BJ (cell line): ENCODE data around the gene XPR1. TPM values are rescaled to one million over a fixed set of nuclear protein-coding genes. Genes with fewer than 3 reads are reported as not detected.

Source experiments
- CTCF ChIA-PET: fragments of 350-600 bp; formaldehyde crosslinking; extraction: SDS; loops from one replicate; lab custom pipeline; 2021; ENCODE audit warnings: antibody characterized with exemption, inconsistent platforms; lab: Yijun Ruan, JAX
- POLR2A ChIA-PET: fragments of 300-600 bp; sonication (Branson Sonifier 250); formaldehyde crosslinking; extraction: SDS; loops from one replicate; lab custom pipeline; 2021; ENCODE audit warnings: antibody characterized with exemption; lab: Charles Lee
- DNase-seq: peaks from one replicate; pipeline ENCODE4 v3.0.0-alpha.2; 2011; ENCODE audit warnings: low read depth
- H3K27me3 ChIP-seq: 2 replicates; pipeline ENCODE4 v1.6.0; 2011; ENCODE audit warnings: low read length; ENCODE audit not compliant: control insufficient read depth, insufficient read depth
- H3K36me3 ChIP-seq: 2 replicates; pipeline ENCODE4 v1.5.1; 2011; ENCODE audit warnings: low read length; ENCODE audit not compliant: control insufficient read depth, insufficient read depth
- H3K4me3 ChIP-seq: 2 replicates; pipeline ENCODE4 v1.5.1; 2011; ENCODE audit warnings: low read depth, mild to moderate bottlenecking, control low read depth, low read length
- polyA plus RNA-seq: library from polyadenylated mRNA; depleted of rRNA; stranded (reverse); fragments of >200 nt; gene quantifications from 2 replicates; pipeline ENCODE4 v1.2.3, GENCODE V29; 2011
- TF ChIP-seq, protein P1 (sequence below): IDR thresholded peaks from 2 replicates; pipeline ENCODE4 v1.5.1; 2011; ENCODE audit warnings: low read depth, mild to moderate bottlenecking, control low read depth, inconsistent platforms, low read length, moderate library complexity; ENCODE audit not compliant: insufficient read depth

The XPR1 gene
- polyA plus RNA-seq, 1 experiment: 17.3 TPM

- no peak for DNase-seq
- ChIA-PET POLR2A (no interaction called here), CTCF (interaction anchor here (0.6 to 1.1 kb wide), 2 partner anchors 85 to 416 kb away, joined by 3 to 4 read pairs; no protein-coding TSS in a partner anchor)
- TF ChIP-seq, protein P1, sequence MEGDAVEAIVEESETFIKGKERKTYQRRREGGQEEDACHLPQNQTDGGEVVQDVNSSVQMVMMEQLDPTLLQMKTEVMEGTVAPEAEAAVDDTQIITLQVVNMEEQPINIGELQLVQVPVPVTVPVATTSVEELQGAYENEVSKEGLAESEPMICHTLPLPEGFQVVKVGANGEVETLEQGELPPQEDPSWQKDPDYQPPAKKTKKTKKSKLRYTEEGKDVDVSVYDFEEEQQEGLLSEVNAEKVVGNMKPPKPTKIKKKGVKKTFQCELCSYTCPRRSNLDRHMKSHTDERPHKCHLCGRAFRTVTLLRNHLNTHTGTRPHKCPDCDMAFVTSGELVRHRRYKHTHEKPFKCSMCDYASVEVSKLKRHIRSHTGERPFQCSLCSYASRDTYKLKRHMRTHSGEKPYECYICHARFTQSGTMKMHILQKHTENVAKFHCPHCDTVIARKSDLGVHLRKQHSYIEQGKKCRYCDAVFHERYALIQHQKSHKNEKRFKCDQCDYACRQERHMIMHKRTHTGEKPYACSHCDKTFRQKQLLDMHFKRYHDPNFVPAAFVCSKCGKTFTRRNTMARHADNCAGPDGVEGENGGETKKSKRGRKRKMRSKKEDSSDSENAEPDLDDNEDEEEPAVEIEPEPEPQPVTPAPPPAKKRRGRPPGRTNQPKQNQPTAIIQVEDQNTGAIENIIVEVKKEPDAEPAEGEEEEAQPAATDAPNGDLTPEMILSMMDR: no peak
- Histone ChIP-seq H3K36me3 (peaks cover 13% of the 10 kb centered on the region), H3K4me3 (no peak overlapping the region), H3K27me3 (no peaks in the 10 kb centered on the region)
Measured at GRCh38 chr1:180936110-180937011, 304.5 kb downstream of the XPR1 start.

GRCh38 chr1:180937012-180937372 lies 305.2 kb downstream of the XPR1 start:
- POLR2A ChIA-PET: no interaction called here
- H3K4me3 ChIP-seq: no peak overlapping the region
- H3K27me3 ChIP-seq: no peaks in the 10 kb centered on the region
- CTCF ChIA-PET: interaction anchor here (1.1 kb wide), 1 partner anchor 85 kb away, joined by 4 read pairs; no protein-coding TSS in a partner anchor
- peaks cover 12% of the 10 kb centered on the region for H3K36me3 ChIP-seq
- TF ChIP-seq, protein P1: no peak
- DNase-seq: no peak

DNA sequence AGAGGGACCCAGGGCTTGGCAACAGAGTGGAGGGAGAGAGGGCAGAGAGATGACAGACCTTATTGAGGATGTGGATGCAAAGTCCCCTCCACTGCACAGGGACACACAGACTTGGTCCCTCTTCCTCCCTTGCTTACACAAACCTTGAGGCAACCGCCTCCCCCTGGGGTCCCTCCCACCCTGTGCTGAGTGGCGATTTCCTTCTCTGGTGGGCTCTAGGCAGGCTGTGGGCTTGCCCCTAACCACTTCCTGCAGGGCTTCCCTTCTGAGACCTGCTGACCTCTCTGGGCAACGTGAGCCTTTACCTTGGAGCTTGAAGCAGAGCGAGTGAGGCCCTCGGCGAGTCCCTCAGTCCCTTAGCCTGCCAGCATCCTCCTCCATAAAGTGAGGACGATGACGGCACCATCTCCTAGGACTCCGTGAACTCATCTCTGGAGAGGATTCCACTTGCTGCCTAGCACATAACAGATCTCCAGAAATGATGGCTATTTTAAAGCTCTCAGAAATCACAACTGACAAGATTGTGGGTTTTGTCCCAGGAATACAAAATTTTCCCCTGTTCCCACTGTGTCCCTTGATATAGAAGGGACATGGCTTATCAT lies 305.9 kb downstream of the XPR1 start:
- no peak for DNase-seq
- CTCF ChIA-PET: interaction anchor here (0.5 kb wide), 1 partner anchor 35 kb away, joined by 3 read pairs; no protein-coding TSS in a partner anchor
- Histone ChIP-seq H3K27me3 (no peaks in the 10 kb centered on the region), H3K36me3 (peaks cover 12% of the 10 kb centered on the region), H3K4me3 (no peak overlapping the region)
- POLR2A ChIA-PET: no interaction called here
- TF ChIP-seq, protein P1: no peak

DNA sequence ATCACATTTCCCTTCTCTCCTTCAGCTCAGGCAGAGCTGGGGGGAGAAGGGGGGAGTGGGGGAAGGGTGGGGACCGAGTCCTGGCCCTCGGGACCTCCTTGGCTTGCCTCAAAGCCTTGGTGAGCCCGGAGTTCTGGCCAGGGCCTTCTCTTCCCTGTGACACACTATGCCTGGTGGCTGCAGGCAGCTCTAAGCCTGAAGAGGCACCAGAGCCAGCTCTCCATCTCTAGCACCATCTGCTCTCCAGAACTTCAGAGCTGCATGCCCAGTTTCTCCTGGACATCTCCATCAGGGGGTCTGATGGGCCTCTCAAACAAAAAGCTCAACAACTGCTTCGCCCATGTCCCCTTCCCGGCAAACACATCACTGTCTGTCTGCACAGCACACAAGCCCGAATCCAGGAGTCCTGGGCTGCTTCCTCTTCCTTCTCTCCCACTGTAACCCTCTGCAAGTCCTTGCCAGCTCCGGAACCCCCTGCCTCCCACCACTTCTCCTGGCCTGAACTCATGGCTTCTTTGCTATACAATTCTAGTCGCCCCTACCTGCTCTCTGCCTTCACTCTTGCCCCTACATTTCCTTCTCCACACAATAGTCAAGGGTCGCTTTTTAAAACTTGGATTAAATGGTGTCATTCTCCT lies 307.4 kb downstream of the XPR1 start:
- POLR2A ChIA-PET: no interaction called here
- DNase-seq: no peak
- H3K36me3 ChIP-seq: peaks cover 11% of the 10 kb centered on the region
- H3K27me3 ChIP-seq: no peaks in the 10 kb centered on the region
- TF ChIP-seq, protein P1: no peak
- CTCF ChIA-PET: interaction anchor here (0.9 kb wide), 1 partner anchor 227 kb away, joined by 4 read pairs; no protein-coding TSS in a partner anchor
- H3K4me3 ChIP-seq: no peak overlapping the region

GRCh38 chr1:180939711-180940103 lies 307.9 kb downstream of the XPR1 start:
- CTCF ChIA-PET: interaction anchor here (0.9 kb wide), 1 partner anchor 226 kb away, joined by 4 read pairs; no protein-coding TSS in a partner anchor
- no peak overlapping the region for H3K4me3 ChIP-seq
- peaks cover 14% of the 10 kb centered on the region for H3K36me3 ChIP-seq
- H3K27me3 ChIP-seq: no peaks in the 10 kb centered on the region
- TF ChIP-seq, protein P1: no peak
- no peak for DNase-seq
- POLR2A ChIA-PET: no interaction called here
